GM21723 (cell line): ENCODE results near the gene GSX2.
A peak's percentile ranks its signal among the peaks of the same experiment; 100 is the strongest.

ENCODE experiments used
- ATAC-seq: cut with Tn5 transposase; IDR thresholded peaks from one replicate; pipeline ENCODE4 v1.9.1; 2021; ENCODE audit warnings: mild to moderate bottlenecking, moderate library complexity; ENCODE audit not compliant: unreplicated experiment

Gene GSX2

GRCh38 chr4:54076673-54077072 lies 23.3 kb upstream of the GSX2 start:
- ATAC-seq: no peak

GRCh38 chr4:54077812-54078211 lies 22.2 kb upstream of the GSX2 start:
- ATAC-seq: no peak

DNA sequence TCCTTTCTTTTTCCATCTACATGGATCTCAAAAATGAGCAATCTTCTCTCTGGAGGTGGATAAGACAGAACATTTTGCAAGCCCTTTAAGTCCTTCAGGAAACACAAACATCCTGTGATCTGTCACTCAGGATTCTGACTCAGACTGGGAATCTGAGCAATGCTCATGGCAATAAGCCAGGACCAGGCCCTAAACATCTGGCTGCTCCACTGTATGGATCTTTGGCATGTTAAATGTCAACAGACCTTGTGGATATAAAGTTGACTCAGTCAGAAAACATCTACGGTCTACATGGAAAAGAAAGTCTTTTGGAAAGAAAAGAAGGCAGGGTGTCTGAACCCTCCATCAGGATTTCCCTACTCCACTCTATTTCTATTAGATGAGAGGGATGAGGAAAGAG lies 17.8 kb upstream of the GSX2 start:
- no peak for ATAC-seq

DNA sequence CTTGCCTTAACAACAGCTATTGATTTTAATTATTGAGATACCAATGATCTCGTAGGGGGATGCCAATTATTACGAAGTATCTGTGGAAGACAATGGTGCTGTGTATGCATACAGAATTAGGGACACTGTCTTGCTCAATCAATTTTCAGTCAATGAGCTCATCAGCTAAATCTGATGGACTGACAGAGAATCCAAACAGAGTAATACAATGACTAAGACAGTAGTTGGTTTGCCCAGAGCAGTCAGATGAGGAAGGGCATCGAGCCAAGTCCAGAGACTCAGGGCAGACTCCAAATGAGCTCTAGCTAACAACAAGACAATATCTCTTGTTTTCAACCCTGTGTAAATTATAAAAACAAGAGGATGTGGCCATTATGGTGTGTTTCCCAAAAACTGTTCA lies 14.7 kb upstream of the GSX2 start:
- ATAC-seq: no peak

GRCh38 chr4:54089875-54090274 lies 10.1 kb upstream of the GSX2 start:
- no peak for ATAC-seq

DNA sequence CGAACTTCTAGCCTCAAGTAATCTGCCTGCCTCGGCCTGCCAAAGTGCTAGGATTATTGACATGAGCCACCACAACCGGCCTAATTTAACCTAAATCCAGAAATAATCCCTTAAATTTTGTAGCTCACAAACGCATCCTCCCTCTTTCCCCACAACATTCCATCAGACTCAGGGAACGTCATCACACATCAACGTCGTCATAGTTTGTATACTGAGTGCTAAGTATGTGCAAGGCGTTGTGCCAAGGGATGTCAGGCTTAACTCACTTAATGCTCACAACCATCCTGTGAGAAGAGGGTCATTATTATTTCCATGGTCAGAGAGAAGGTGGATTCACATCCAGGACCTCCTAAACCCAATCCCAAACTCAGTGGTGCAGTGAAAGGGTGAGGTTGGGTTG lies 9.6 kb upstream of the GSX2 start:
- ATAC-seq: no peak

DNA sequence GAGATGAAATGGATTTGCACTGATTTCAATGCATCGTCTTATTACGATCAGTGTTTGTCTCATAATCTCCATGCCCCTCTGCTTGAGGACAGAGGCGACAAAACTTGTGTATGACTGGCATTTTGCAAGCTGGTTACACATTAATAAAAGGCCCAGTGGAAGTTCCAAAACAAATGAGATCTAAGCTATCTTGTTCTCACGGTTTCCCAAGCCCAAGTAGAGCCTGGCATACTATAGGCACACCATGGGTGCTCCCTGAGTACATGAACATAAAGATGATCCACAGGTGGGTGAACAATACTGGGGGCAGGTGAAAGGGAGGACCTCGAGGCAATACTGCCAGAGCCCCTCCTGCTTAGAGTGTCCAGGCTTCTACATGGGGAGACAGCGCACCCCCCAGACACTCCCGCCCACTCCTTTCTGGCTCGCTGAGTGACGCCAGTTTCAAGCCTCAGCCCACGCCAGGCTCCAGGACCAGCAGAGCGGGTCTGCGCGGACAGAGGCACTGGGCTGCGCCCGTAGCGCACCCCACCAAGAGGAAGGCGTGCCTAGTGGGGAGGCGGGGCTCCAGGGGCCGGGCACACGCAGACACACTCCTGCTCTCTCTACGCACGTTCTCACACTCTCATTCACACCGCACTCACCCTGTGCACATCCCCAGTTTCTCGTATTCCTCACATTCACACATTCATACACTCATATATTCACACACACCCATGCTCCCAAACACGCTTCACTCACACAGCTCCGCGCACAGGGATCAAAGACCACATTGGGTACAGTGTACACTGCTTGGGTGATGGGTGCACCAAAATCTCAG lies 8.9 kb upstream of the GSX2 start:
- ATAC-seq: peak; percentile 67

DNA sequence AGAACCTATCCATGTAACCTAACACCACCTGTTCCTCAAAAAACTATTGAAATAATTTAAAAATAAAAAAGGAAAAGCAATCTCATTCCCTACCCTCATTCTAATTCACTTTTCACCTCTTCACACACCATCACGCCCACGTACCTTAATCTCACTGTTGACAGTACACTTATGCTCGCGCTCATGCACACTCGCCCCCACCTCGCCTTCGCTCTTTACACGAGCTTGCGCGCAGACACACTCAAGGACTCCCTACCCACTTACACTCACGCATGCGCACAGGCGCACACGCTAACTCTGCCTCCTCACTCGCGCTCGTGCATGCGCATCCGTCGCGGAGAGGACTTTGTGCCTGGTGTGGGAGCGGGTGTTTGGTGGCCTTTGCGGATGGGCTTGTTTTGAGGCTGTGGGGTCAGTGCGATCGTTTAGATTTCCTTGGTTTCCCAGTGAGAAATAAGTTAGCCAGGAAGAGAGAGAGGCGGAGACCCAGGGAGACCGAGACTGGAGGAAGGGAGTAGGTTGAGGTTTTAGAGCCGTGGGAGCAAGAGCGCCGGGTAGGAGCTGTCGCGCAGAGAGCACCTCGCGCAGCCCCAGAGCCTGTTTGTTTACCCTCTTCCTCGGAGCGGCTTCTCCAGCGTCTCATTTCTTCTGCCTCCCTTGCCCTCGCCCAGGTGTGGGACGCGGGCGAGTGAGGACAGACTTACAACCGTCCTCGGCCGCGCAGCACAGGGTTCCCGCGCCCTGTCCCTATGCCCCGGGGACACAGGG lies 8.1 kb upstream of the GSX2 start:
- ATAC-seq: peak; percentile 74

DNA sequence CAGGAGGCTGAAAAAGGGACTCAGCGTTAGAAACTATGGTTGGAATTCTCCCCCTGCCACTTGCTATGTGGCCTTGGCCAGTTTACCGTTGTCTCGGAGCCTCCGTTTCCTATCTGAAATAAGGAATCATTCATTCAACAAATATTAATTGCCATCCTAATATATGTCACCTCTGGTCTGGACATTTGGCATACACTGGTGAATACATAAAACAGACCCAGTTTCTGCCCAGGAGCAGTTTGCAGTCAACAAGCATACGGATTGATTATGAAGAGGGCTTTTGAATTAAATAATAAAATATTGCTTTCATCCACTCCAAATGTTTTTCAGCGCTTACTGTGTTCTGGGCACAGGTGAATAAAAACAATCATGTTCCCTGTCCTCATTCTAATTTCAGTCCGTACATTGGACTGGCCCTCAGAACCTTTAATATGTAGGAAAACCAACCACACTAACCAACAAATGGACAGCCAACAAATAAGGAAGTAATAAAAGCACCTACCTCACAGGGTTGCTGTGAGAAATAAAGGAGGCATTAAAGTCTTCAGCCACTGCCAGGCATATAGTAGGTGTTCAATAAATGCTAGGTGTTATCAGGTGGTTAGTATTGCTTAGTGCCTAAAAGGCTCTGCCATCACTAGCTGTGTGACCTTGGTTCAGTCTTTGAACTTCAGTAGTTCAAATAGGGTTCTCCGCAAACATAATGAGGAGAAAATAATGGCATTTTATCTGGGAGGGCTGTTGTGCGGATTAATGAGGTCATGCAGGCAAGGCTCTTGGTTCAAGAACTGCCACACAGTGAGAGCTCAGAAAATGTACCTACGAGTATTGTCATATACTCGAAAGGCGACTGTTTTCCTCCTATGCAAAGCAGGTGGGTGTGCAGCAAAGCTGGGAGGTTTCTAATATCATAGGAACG lies 7.3 kb upstream of the GSX2 start:
- ATAC-seq: no peak

DNA sequence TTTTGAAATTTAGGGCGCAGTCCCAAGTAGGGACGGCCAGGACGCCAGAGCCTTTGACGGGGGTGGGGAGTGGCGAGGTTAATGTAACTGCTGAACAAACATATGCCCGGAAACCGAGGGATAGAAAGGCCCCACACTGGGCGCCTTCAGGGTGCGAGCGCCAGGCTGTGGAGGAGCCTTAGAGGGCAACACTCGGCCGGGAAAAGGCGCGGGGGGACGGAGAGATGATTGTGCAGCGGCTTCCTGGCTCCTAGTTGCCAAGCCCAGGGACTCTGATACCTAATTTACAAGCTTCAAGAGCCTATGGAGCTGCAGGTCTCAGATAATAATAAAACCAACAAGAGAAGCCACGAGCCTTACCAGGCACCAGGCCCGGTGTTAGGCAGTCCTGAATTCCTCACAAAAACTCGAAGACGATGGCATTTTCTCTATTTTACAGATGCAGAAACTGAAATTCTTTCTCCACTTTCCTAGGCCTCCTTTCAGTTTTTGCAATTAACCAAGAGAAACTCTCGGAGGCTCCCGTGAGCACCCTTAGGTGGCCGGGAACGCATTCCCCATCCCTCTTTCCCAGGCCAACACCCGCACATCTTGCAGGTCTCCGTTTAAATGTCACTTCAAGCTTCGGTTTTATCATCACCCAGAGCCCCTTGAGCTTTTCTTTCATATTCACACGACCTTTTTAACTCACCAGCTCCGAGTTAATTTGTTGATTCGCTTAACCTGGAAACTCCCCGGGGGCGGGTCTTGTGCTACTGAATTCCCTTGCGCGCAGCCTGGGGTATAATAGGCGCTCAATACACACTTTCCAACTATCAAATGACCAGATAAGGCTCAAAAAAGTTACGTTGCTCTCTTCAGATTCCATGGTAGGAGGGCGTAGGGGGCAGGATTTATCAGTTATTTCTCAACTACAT lies 6.4 kb upstream of the GSX2 start:
- ATAC-seq: no peak

DNA sequence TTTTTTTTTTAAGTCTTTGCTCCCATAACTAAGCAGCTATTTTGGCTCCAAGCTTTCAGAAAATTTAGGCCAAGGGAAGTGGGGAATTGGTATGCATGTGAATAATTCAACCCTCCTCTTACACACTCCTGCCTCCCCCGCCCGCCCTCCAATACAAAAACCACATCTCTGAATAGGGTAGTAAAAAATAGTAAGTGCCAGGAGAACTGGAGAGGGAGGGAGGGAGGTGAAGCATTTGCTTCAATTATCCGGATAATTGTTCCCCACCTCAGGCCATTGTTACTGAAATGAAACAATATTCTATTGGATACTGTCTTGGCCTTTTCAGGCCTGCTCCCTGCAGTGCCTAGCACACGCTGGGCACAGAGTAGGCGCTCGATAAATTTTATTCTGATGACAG lies 5.5 kb upstream of the GSX2 start:
- ATAC-seq: no peak

GRCh38 chr4:54095110-54095825 lies 4.7 kb upstream of the GSX2 start:
- no peak for ATAC-seq

DNA sequence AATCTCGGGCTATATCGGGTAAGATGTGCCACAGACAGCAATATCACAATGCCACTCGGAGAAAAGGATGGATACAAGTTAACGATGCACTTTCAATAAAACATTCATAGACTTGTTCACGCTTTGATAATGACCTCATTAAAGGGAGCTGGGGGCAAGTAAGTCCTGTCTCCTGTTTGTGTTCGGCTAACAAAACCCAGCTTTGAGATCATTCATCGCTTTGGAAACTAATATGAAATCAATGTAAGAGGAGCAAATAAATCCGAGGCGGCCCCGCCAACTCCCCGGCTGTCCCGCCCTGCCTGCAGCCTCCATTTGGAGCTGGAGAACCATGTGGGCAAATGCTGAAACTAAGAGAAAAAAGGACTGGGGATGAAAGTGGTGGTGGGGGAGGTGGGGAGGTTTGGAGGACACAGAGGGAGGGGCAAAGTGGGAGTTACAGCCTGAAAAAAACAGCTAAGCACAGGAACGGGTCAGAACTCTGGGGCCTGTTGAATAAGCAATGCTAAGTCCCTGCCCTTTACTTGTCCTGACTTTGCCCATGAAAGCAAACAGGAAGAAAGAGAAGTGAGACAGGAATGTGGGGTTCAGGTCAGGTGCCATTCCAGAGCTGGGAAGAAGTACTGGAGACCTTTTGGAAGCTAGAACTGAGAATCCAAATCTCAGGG lies 3.5 kb upstream of the GSX2 start:
- no peak for ATAC-seq

DNA sequence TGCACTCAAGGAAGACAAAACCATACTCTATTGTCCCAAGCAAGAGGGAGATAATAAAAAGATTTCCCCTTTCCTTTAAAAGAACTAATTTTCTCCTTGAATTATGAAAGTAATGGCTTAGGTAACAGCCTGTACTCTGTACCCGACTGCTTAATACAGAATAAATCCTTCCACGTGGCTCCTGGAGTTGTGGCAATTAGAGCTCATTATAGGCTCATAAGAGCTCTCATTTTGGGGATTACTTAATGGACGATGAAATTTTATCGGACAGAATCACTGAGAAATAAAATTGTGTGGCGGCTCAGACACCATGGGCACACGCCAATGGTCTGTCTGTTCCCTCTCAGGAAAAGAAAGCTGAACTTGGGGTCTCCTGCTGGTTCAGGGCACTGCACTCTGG lies 2.8 kb upstream of the GSX2 start:
- no peak for ATAC-seq

- no peak for ATAC-seq
These were observed 1.6 kb upstream of the GSX2 start for GRCh38 chr4:54098375-54098774.

DNA sequence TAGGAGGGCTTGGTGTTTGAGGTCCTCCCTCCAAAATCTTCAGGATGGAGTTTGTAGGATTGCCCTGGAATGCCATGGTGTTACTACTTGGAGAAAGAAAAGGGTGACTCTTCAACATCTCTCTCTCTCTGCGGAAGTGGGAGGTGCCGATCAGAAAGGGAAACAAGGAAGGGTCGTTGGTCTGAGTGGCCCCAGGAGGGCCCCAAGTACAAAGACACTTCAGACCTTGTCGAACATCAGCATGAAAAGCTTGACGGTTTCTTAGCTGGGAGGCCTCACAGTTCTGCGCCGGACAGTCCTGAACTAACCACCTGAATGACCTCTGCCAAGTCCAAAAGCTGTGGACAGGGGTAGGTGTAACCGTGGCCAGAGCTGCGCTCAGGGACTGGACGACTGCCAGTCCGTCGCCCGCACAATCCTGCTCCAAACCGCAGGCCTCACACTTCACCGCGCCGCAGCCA lies 646 bp upstream of the GSX2 start:
- ATAC-seq: no peak

DNA sequence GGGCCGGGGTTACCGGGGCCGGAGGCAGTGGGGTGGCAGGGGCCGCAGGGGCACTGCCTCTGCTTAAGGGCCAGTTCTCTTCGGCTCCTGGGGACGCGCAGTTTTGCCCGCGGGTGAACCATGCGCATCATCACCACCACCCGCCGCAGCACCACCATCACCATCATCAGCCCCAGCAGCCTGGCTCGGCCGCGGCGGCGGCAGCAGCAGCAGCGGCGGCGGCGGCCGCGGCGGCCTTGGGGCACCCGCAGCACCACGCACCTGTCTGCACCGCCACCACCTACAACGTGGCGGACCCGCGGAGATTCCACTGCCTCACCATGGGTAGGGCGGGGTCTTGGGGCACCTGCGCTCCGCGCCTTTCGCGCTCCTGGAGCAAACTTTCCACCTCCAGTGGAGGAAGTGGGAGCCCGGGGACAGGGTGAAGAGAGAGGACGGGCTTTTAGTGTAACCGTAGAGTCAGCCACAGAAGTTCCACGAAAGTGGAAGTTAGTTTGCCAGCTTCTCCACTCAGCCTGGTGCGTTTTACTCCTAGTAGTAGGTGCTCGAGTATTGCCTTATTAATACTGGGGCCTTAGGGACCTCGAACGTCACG lies 729 bp downstream of the GSX2 start:
- ATAC-seq: no peak

- ATAC-seq: no peak
These were observed 1.5 kb downstream of the GSX2 start for GRCh38 chr4:54101190-54102041.
